Suprapubic skin (tissue), 4 donors: ENCODE measurements around the gene USH1C.

Experiments
- EP300 ChIP-seq: sonication (generic); formaldehyde crosslinking; IDR thresholded peaks from one replicate; pipeline ENCODE4 v1.6.1; 2017; ENCODE audit warnings: antibody characterized with exemption
- POLR2AphosphoS5 ChIP-seq, 3 donors: sonication (generic); formaldehyde crosslinking; IDR thresholded peaks; one replicate each; pipeline ENCODE4 v1.6.1; 2017; ENCODE audit warnings: antibody characterized with exemption in 3 of 3

- TF ChIP-seq EP300 (no peak), POLR2AphosphoS5 (IDR thresholded peaks at IDR 0.05) (no peak)
These were observed 1.2 kb downstream of the USH1C start for GRCh38 chr11:17543041-17543440.
